Gastrocnemius medialis (tissue), 4 donors: ENCODE data around the gene LARGE1. TPM values are rescaled to one million over a fixed set of nuclear protein-coding genes. Genes with fewer than 3 reads are reported as not detected.

Experiments used
- ATAC-seq, 2 donors: fragments of 150-250 bp; one replicate each; pipeline ENCODE4 v1.9.1; 2016
- DNase-seq, 2 donors: peaks; one replicate each; pipeline ENCODE4 v3.0.0-alpha.2; 2019
- H3K27ac ChIP-seq, 4 donors: fragments of 200-600 bp; sonication (generic); 1 replicate in 1 of 4; 2 replicates in 3 of 4; pipeline ENCODE4 v1.5.1; 2016 to 2018; ENCODE audit warnings: mild to moderate bottlenecking in 2 of 4, moderate library complexity in 1 of 4
- H3K27me3 ChIP-seq, 3 donors: fragments of 200-600 bp; sonication (generic) in 2 of 3; 1 replicate in 1 of 3; 2 replicates in 2 of 3; pipeline versions ENCODE4 v1.5.1 to v1.6.0; 2016 to 2019; ENCODE audit warnings: mild to moderate bottlenecking in 1 of 3, moderate library complexity in 1 of 3
- H3K36me3 ChIP-seq, 2 donors: fragments of 200-600 bp; sonication (generic) in 1 of 2; one replicate each; pipeline ENCODE4 v1.5.1; 2017 to 2018
- H3K4me1 ChIP-seq, 2 donors: fragments of 200-600 bp; sonication (generic) in 1 of 2; one replicate each; pipeline ENCODE4 v1.5.1; 2016 to 2017; ENCODE audit warnings: mild to moderate bottlenecking in 2 of 2
- H3K4me3 ChIP-seq, 4 donors: fragments of 200-600 bp; sonication (generic) in 3 of 4; 1 replicate in 1 of 4; 2 replicates in 3 of 4; pipeline ENCODE4 v1.5.1; 2016 to 2019; ENCODE audit warnings: mild to moderate bottlenecking in 2 of 4
- H3K9me3 ChIP-seq, 3 donors: fragments of 200-600 bp; sonication (generic) in 2 of 3; 1 replicate in 1 of 3; 2 replicates in 2 of 3; pipeline ENCODE4 v1.5.1; 2016 to 2019
- CTCF ChIP-seq, 5 experiments: fragments of 450-650 bp in 3 of 5; fragments of 200-600 bp in 2 of 5; sonication (generic) in 2 of 5; IDR thresholded peaks in 4 of 5; conservative IDR thresholded peaks in 1 of 5; 1 replicate in 4 of 5; 2 replicates in 1 of 5; pipeline ENCODE4 v1.5.1; 2016 to 2019; ENCODE audit warnings: antibody characterized with exemption in 5 of 5, mild to moderate bottlenecking in 3 of 5, moderate library complexity in 3 of 5
- POLR2A ChIP-seq, 2 donors: fragments of 450-650 bp; IDR thresholded peaks; one replicate each; pipeline ENCODE4 v1.6.1; 2017; ENCODE audit warnings: antibody characterized with exemption in 2 of 2, mild to moderate bottlenecking in 2 of 2, moderate library complexity in 2 of 2
- in situ Hi-C, 4 donors: fragments of 200-750 bp; cut with MboI; loops; one replicate each; pipeline versions ENCODE4 v1.15.0 to v1.8.0; 2017; ENCODE audit warnings: low sequenced_read_pairs in 4 of 4
- intact Hi-C: fragments of 100-400 bp; cut with DNase I; formaldehyde crosslinking; loops from one replicate; pipeline ENCODE4 v1.15.1; 2023; ENCODE audit warnings: low total_unique reads
- total RNA-seq, 4 donors: library from RNA; depleted of rRNA; stranded (reverse); fragments of >200 nt; gene quantifications; one replicate each; pipeline versions ENCODE4 v1.1.0 to v1.2.3, GENCODE V29; 2016

The LARGE1 gene
- total RNA-seq, 4 donors from 2014 or later, result 48.5 to 91.0 (median 68.4) TPM

- Histone ChIP-seq H3K4me1 (peaks cover 16 to 36% of the 10 kb centered on the region in 2 donors), H3K27ac (no peak overlapping the region), H3K9me3 (no peaks in the 10 kb centered on the region), H3K36me3 (no peaks in the 10 kb centered on the region), H3K4me3 (no peak overlapping the region), H3K27me3 (no peaks in the 10 kb centered on the region)
- DNase-seq (no peak), ATAC-seq (no peak)
- intact Hi-C loops (no loop called here), in situ Hi-C loops (no loop called here)
- TF ChIP-seq CTCF (IDR thresholded peaks at IDR 0.05 in 4 of 5, conservative IDR thresholded peaks at IDR 0.05 in 1 of 5) (no peak), POLR2A (IDR thresholded peaks at IDR 0.05) (no peak)
Observed at GRCh38 chr22:33894515-33894914, 25.8 kb downstream of the LARGE1 start.

DNA sequence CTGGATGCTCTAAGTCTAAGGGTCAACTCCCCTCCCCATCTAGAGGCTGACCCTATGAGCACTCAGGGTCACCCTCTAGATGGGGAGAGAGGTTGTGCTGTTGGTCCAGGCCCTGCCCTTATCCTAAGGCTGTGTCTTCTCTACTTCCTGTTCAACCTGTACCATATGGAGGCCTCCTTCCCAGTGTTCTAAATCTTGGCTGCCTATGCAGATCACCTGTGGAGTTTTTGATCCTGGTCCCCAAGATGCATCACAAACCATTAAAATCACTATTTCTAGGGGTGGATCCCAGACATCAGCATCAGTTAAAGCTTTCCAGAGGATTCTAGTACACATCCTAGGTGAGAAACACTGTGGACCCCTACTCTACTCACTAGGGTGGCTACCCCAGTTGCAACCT, 26.2 kb downstream of the LARGE1 start:
- ATAC-seq (no peak), DNase-seq (no peak)
- intact Hi-C loops (no loop called here), in situ Hi-C loops (no loop called here)
- no peak for TF ChIP-seq CTCF (IDR thresholded peaks at IDR 0.05 in 4 of 5, conservative IDR thresholded peaks at IDR 0.05 in 1 of 5)
- TF ChIP-seq POLR2A (IDR thresholded peaks at IDR 0.05), result no peak
- Histone ChIP-seq H3K9me3 (no peaks in the 10 kb centered on the region), H3K36me3 (no peaks in the 10 kb centered on the region), H3K4me1 (peaks cover 20 to 36% of the 10 kb centered on the region in 2 donors), H3K27ac (no peak overlapping the region), H3K4me3 (no peak overlapping the region), H3K27me3 (no peaks in the 10 kb centered on the region)

- TF ChIP-seq CTCF (IDR thresholded peaks at IDR 0.05 in 4 of 5, conservative IDR thresholded peaks at IDR 0.05 in 1 of 5) (no peak), POLR2A (IDR thresholded peaks at IDR 0.05) (no peak)
- intact Hi-C loops, result no loop called here
- in situ Hi-C loops, result no loop called here
Observed at GRCh38 chr22:33893512-33893911, 26.8 kb downstream of the LARGE1 start.

DNA sequence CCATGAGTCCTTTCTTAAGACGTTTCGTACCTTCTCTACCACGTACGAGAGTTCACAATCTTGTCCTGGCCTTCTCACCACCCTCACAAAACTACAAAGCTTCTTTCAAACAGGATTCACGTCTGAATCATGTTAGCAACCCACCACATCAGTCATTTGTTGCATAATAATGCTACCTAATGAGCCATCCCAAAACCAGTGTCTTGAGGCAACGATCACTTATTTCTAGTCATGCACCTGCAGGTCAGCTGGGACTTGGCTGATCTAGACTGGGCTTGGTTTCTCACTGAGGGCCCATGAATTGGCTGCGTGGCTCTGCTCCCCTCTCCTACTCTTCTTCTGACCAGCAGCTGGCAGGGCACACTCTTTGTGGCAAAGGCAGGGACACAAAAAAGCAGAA, 28.3 kb downstream of the LARGE1 start:
- intact Hi-C loops (no loop called here), in situ Hi-C loops (no loop called here)
- TF ChIP-seq POLR2A (IDR thresholded peaks at IDR 0.05) (no peak), CTCF (IDR thresholded peaks at IDR 0.05 in 4 of 5, conservative IDR thresholded peaks at IDR 0.05 in 1 of 5) (no peak)
- no peak for ATAC-seq
- Histone ChIP-seq H3K9me3 (no peaks in the 10 kb centered on the region), H3K4me3 (no peak overlapping the region), H3K27me3 (no peaks in the 10 kb centered on the region), H3K4me1 (peaks cover 16 to 30% of the 10 kb centered on the region in 2 donors), H3K27ac (no peak overlapping the region), H3K36me3 (no peaks in the 10 kb centered on the region)
- no peak for DNase-seq

More at GRCh38 chr22:33893512-33893911, 26.8 kb downstream of the LARGE1 start:
- no peak overlapping the region for H3K4me3 ChIP-seq
- no peak overlapping the region for H3K27ac ChIP-seq
- peaks cover 20 to 40% of the 10 kb centered on the region in 2 donors for H3K4me1 ChIP-seq
- DNase-seq (no peak), ATAC-seq (no peak)
- no peaks in the 10 kb centered on the region for H3K9me3 ChIP-seq
- H3K27me3 ChIP-seq, result no peaks in the 10 kb centered on the region
- H3K36me3 ChIP-seq, result no peaks in the 10 kb centered on the region

- H3K4me1 ChIP-seq, result peaks cover 16 to 29% of the 10 kb centered on the region in 2 donors
- H3K36me3 ChIP-seq, result no peaks in the 10 kb centered on the region
- in situ Hi-C loops (no loop called here), intact Hi-C loops (no loop called here)
- H3K9me3 ChIP-seq, result no peaks in the 10 kb centered on the region
- no peaks in the 10 kb centered on the region for H3K27me3 ChIP-seq
- ATAC-seq, result no peak
- no peak for DNase-seq
- TF ChIP-seq CTCF (IDR thresholded peaks at IDR 0.05 in 4 of 5, conservative IDR thresholded peaks at IDR 0.05 in 1 of 5) (no peak), POLR2A (IDR thresholded peaks at IDR 0.05) (no peak)
- H3K27ac ChIP-seq, result no peak overlapping the region
- H3K4me3 ChIP-seq, result no peak overlapping the region
Observed at GRCh38 chr22:33891455-33891854, 28.8 kb downstream of the LARGE1 start.
